ENCODE data around the gene LRIF1.
A peak's percentile ranks its signal among the peaks of the same experiment; 100 is the strongest.
"Not testable (repeated sequence)": the region's sequence is repeated elsewhere in the genome, so short reads cannot be mapped to it uniquely, and the experiment has no call there.

The LRIF1 gene, protein sequence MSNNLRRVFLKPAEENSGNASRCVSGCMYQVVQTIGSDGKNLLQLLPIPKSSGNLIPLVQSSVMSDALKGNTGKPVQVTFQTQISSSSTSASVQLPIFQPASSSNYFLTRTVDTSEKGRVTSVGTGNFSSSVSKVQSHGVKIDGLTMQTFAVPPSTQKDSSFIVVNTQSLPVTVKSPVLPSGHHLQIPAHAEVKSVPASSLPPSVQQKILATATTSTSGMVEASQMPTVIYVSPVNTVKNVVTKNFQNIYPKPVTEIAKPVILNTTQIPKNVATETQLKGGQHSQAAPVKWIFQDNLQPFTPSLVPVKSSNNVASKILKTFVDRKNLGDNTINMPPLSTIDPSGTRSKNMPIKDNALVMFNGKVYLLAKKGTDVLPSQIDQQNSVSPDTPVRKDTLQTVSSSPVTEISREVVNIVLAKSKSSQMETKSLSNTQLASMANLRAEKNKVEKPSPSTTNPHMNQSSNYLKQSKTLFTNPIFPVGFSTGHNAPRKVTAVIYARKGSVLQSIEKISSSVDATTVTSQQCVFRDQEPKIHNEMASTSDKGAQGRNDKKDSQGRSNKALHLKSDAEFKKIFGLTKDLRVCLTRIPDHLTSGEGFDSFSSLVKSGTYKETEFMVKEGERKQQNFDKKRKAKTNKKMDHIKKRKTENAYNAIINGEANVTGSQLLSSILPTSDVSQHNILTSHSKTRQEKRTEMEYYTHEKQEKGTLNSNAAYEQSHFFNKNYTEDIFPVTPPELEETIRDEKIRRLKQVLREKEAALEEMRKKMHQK

GRCh38 chr1:110963691-110964454 is at the start of gene LRIF1:
TSS of gene LRIF1 (minus strand) at chr1:110963922. CDS start at chr1:110963688, 234 bp downstream.
- peak; percentile 55 to 100 (median 96) for DNase-seq

DNA sequence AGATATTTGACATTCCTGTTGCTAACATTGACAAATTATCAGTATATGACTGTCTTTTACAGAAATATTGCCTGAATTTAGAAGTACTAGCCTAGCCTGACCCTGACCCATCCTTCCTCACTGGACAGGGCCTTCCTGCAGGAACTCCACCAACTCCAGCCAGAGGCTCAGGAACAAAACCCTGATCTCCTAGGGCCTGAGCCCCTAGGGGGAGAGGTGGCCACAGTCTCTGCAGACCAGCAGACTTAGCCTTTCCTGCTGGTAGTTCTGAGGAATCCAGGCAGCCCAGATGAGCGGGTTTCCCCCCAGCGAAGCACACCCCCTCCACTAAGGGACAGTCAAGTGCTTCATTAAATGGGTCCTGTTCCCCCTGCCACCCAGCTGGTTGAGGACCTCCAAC is 44.3 kb upstream of the LRIF1 start:
- DNase-seq = no peak

- DNase-seq = no peak
These were observed 42.8 kb upstream of the LRIF1 start for GRCh38 chr1:111006556-111006955.

GRCh38 chr1:110999607-111000006 is 35.9 kb upstream of the LRIF1 start:
- not testable (repeated sequence) for DNase-seq

GRCh38 chr1:110992329-110992728 is 28.6 kb upstream of the LRIF1 start:
- DNase-seq = not testable (repeated sequence)

GRCh38 chr1:110991295-110991694 is 27.6 kb upstream of the LRIF1 start:
- not testable (repeated sequence) for DNase-seq

GRCh38 chr1:110990541-110990940 is 26.8 kb upstream of the LRIF1 start:
- no peak for DNase-seq

DNA sequence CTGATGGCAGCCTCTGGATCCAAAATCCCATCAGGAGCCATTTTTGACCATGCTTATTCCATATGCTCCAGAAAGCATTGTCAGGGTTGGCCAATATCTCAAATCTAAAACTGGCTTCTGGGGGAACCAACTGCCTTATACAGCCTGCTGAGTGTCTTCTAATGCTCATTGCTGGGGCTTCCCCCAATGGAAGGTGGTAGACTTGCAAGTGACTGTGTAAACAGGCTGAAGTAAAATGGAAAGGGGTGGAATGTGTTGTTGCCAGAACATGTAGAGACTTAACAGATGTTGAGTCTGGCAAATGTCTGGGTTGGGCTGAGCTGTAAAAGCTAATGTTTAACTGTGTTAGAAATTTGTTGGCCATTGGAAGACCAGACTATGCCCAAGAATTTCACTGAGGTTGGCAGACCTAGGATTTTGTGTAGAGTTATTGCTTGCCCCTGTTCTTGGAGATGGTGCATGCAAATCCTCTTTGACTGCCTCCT is 22.7 kb upstream of the LRIF1 start:
- no peak for DNase-seq

DNA sequence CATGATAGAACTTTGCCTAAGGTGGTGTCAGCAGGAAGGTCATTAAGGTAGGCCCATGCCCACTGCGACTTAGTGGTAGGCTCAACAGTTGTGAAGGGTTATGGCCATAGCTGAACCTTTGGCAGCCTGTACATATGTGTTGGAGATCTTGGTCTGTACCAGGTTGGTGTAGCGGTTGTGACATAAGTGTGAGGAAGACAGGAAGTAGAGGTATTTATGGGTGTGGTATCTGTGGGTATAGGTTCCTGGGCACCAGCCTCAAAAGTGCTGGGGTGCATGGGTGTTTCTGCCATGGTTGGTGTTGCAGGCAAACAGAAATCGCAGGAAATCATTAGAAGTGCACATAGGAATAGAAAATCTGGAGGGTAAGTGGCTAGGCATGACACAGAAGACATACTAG is 18.6 kb upstream of the LRIF1 start:
- DNase-seq = no peak

DNA sequence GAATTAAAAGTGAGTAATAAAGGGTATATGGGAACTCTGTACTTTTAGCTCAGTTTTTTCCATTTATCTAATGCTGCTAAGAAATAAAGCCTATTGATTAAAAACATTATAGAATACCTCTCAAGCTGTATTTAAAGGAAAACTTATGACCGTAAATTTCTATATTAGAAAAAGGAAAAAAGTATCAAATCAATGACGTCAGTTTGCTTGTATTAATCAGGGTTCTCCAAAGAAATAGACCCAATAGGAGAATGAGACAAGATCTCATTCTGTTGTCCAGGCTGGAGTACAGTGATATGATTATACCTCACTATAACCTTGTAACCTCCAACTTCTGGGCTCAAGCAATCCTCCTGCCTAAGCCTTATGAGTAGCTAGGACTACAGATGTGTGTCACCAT is 15.4 kb upstream of the LRIF1 start:
- DNase-seq = no peak

DNA sequence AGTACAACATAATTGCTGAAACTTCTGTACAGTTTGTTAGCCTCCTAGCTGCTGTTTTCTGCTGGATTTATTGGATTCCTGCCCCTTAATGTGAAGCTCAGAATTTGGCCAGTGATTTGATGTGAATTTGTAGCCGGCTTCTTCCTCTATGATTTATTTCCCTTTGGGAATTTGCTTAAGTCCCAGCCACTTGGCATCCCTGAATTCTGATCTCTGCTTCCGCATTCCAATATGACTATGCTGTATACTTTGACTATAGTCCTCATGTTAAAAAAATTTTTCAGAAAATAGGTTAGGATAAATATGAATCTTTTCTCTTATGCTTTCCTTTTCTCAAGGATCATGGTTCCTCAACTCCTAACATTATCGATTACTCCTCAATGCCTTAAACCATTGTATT is 12.4 kb upstream of the LRIF1 start:
- DNase-seq = no peak

- no peak for DNase-seq
These were observed 11.5 kb upstream of the LRIF1 start for GRCh38 chr1:110975265-110975664.

GRCh38 chr1:110967256-110967655 is 3.5 kb upstream of the LRIF1 start:
- no peak for DNase-seq

DNA sequence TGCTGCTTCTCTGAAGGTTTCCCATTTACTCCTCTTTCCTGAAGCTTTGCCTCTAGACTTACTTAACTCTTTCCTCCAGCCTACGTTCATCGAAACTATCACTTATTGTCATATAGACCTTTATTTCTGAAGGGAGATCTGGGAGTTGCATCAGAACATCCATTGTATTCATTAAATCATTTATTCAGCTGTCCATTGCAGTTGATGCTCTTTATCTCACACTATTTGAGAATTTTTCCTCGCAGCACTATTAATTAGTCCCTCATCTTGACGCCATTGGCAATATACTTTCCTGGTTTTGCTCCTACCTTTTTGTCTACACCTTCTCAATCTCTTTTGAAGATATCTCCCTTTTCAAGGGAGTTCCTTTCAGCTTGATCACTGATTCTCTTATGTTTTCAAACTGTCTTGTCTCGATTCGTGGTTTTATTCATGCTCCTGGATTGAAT is 757 bp upstream of the LRIF1 start:
- DNase-seq = no peak

GRCh38 chr1:110962892-110963690 is 631 bp downstream of the LRIF1 start:
- peak in 42 of 51 donors; percentile 2 to 78 (median 42) for DNase-seq

- DNase-seq = no peak
These were observed 1.8 kb downstream of the LRIF1 start for GRCh38 chr1:110961902-110962301.

DNA sequence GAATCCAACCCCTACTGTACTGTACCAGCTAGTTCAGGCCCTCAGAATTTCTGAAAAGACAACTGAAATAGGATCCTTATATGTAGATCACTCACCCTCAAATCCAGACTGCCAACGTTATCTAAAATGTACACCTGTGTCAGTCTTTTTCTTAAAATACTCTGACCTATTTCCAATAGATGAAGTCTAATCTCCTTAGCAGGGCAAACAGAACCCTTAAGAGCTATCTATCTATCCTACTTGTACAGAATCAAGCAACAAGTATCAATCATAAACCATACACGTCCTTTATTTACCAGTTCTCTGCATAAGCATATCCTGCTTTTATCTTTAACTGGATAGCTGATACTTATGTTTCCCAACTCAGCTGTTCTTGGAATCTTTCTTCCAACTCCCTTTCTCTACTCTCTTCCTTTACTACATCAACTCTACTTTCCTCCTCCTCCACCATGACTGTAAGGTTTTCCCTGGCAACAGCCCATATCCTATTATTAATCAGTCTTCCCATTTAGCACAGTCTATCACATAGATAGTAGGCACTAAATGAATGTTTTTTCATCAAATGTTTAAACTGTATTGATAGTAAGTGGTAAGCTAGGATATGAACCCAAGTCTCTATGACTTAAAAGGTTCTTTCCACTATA is 2.8 kb downstream of the LRIF1 start:
- no peak for DNase-seq

GRCh38 chr1:110957798-110958197 is 5.9 kb downstream of the LRIF1 start:
- DNase-seq = no peak

DNA sequence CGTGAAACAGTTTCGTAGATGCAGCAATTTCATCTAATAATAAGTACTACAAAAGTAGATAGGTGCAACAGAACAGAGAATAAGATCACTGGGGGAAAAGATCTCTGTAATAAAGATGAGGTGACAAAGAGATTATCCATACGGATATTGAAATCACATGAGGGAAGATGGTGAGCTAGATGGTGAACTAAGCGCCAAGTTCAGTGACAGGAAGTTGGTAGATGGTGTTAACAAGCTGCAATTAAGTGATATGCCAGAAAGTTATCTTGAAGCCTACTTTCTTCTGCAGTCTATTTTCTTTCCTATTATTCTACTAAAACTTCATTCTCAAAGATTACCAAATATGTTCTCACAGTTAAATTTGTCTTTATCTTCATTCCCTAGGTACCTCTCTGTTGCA is 7.1 kb downstream of the LRIF1 start:
- DNase-seq = no peak

DNA sequence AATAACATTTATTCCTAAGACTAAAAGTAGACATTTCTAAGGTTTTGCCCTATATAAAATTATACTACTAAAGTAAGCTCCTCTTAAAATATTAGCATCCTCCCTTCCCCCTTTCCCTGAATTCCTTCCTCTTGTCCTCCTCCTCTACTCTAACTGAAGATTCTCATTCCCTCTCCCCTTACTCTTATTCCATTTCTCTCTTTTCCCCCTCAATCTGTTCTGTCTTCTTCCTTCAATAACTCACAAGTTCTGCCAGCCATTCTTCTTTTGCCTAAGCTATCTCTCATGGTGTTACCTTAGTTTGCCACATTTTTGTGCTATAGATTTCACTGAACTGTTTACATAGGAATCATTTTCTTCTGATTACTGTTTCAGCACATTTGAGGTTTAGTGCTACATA is 10.7 kb downstream of the LRIF1 start:
- DNase-seq = no peak
